NCI-H1105 treated with DMSO at 0.1 percent for 48 hours (cell line): Measurements from ENCODE around the gene ERVW-1.
A peak's percentile ranks its signal among the peaks of the same experiment; 100 is the strongest.
"Not testable (repeated sequence)": the region's sequence is repeated elsewhere in the genome, so short reads cannot be mapped to it uniquely, and the experiment has no call there.

Source experiments
- DNase-seq: peaks from one replicate; lab custom pipeline; 2025; lab: John Stamatoyannopoulos, UW

ERVW-1 gene

GRCh38 chr7:92473989-92474388 is 3.8 kb downstream of the ERVW-1 start:
- not testable (repeated sequence) for DNase-seq

DNA sequence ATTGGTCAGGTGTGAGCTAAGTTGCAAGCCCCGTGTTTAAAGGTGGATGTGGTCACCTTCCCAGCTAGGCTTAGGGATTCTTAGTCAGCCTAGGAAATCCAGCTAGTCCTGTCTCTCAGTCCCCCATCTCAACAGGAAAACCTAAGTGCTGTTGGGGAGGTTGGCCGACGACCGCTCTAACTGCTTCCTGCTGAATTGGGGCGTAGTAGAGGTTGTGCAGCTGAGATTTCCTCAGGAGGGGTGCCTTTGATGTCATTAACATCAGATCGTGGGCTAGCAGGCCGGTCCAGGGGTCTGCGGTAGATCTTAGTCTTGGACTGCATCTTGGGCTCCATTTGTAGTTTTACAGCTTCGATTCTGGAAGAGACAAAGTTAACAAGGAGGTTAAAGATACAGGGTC is 9.2 kb downstream of the ERVW-1 start:
- DNase-seq = not testable (repeated sequence)

DNA sequence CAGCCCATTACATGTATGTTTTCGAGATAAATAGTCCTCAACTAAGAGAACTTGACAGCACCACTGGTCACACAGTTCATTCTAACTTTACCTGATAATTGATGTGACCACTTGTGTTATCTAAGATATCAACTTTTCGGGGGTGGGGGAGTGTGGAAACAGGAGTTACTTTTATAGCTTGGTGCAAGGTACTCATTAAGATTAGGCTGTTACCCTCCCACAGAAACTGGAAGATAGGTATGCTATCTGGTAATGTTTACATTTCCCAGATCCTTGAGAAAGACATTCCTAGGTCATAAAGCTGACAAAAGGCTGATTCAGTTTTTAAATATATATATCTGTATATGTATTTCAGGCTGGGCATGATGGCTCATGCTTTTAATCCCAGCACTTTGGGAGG is 11.1 kb downstream of the ERVW-1 start:
- no peak for DNase-seq

DNA sequence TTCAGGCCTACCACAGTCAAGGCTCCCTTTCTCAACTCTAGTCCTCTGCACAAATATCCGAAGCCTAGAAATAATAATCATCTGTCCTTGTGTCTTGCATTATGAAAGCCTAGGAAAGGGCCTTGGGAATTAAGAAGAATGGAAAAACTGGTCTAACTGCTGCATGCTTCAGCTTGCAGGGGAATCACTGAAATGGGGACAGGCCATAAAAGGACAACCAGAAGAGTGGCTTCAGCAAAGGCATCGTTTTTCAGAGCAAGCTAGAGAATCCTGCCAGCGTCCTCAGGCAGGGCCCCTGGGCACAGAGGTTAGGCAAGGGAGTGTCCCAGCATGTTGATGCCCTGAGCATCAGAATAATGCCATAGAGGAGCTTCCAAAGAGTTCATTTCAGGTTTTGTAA is 13.2 kb downstream of the ERVW-1 start:
- no peak for DNase-seq

DNA sequence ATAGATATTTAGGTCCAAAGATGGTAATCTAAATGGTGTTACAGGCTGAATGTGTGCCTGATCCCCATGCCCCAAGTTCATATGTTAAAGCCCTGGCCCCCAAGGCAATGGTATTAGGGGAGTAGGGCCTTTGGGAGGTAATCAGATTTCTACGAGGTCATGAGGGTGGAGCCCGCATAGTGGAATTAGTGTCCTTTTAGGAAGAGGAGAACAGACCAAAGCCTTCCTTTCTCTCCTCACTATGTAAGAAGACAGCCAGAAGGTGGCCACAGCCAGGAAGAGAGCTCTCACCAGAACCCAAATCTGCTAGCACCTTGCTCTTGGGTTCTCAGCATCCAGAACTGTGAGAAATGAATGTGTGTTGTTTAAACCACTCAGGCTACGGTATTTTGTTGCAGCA is 15.2 kb downstream of the ERVW-1 start:
- no peak for DNase-seq

- peak; percentile 55 for DNase-seq
Observed at GRCh38 chr7:92461027-92462003, 16.4 kb downstream of the ERVW-1 start.

DNA sequence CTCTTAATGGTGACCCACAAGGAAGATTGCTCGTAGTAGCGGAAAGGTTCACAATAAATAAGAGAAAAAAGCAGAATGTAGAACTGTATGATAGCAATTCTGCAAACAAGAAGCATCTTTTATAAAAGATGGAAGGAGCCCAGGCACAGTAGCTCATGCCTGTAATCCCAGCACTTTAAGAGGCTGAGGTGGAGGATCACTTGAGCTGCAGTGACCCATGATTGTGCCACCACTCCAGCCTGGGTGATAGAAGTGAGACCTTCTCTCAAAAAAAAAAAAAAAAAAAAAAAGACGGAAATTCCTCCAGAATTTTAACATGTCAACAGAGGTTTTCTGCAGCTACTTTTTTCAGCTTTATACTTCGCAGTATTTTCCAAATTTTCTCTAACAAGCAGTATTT is 17.2 kb downstream of the ERVW-1 start:
- DNase-seq = no peak

DNA sequence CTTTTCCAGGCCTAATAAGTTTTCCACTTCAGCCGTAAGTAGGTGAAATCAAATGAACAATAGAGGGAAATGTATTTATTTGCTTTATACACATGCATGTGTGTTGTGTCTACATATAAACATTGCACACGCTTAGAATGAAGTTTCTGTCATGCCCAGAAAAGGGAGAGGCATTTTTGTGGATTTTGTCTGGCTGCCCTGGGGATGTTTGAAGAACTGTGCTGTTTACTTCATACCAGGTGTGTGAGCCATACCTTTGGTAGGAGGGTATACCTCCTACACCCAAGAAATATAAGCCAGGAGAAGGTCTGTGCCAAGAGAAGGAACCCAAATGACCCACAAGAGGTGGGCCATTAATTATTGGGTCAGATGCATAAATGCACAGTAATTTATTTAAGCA is 17.6 kb downstream of the ERVW-1 start:
- DNase-seq = no peak

DNA sequence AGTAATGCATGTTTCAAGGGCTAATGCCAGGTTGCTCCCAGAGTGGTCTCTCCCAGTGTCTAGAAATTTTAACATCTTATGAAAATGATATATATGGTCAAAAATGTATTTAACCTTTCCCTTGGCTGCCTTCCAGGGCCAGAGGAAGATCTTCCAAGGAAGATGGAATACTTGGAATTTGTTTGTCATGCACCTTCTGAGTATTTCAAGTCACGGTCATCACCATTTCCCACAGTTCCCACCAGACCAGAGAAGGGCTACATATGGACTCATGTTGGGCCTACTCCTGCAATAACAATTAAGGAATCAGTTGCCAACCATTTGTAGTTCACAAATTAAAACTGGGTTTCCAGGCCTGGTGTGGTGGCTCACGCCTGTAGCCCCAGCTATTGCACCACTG is 21.5 kb downstream of the ERVW-1 start:
- no peak for DNase-seq

DNA sequence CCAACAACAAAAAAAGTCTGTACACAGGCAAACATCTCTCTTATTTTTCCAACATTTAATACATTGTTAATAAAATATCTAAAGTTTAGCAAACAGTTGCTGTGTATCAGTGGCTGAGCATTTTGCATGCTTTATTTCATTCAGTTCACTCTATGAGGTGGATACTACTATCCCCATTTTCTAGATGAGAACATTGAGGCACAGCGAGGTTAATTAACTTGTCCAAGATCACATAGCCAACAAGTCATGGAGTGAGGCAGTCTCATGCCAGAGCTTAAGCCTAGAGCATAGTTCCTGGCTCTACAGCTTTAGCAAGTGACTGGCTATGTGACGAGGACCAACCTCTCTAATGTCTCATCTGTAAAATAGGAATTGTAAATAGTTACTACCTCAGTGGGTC is 26.1 kb downstream of the ERVW-1 start:
- DNase-seq = no peak

DNA sequence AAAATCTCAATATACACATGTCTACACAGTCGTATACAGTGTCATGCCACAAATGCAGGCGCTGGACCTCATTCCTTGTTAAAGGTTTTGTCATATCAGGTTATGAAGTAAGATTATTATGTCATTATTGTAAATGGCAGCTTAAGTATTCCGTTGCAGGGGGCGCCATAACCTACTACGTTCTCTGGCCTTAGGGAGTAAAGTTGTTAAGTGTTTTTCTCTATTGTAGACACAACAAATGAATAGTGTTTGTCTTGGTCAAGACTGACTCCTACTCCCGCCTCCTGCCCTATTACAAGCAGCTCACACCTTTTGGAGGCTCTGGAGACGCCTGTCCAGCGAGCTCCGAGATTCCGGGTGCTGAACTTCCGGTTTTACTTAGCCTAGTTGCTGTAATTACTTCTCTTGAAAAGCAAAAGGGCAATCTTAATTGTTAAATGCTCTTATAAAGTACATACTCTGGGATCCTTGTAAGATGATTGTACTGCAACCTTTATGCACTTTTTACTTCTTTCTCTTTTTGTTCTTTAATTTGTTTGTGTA is 29.5 kb downstream of the ERVW-1 start:
- DNase-seq = peak; percentile 69

DNA sequence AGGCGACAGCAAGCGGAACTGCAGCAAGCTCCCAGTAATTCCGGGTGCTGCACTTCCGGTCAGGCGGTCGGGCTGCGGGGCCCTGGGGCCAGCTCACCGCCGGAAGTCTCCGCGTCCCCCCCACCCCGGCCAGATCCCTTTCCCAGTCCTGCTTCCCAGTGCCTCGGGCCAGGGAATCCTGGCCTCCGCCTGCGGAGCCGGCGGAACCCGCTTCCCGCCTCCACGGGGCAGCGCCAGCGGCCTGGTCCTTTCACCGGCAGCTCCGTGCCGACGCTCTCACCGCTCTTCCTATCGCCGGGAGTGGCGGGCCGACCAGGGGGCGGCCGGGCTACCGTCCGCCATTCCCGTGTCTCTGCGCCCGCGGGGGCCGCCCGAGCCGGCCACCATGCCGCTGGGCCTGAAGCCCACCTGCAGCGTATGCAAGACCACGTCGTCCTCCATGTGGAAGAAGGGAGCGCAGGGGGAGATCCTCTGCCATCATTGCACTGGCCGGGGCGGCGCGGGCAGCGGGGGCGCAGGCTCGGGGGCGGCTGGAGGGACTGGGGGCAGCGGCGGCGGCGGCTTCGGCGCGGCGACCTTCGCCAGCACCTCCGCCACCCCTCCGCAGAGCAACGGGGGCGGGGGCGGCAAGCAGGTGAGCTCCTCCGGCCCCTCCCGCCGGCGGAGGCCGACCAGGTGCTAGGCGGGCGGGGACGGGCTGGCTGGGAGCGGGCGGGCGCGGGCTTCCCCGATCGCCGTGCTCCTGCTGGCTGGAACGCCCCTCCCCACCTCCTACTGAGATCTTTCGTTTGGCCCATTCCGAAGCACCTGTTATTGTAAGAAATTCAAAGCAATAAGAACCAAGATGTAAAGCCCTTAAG is 30.2 kb downstream of the ERVW-1 start, which contains the start of gene GATAD1:
TSS of gene GATAD1 (plus strand) at position 138 of the 860 bp plus-strand sequence. CDS start at position 386, 248 bp downstream.
- DNase-seq = peak; percentile 92

DNA sequence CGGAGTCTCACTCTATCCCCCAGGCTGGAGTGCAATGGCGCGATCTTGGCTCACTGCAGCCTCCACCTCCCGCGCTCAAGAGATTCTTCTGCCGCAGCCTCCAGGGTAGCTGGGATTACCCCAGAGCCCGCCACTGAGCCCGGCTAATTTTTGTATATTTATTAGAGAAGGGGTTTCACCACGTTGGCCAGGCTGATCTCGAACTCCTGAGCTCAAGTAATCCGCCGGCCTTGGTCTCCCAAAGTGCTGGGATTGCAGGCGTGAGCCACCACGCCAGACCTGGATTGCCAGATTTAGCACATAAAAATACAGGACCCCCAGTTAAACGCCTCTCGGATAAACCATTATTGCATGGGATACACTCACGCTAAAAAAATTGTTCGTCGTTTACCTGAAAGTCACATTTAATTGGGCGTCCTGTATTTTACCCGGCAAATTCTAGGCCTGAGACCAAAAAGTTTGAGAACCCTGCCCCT is 30.8 kb downstream of the ERVW-1 start:
- no peak for DNase-seq

DNA sequence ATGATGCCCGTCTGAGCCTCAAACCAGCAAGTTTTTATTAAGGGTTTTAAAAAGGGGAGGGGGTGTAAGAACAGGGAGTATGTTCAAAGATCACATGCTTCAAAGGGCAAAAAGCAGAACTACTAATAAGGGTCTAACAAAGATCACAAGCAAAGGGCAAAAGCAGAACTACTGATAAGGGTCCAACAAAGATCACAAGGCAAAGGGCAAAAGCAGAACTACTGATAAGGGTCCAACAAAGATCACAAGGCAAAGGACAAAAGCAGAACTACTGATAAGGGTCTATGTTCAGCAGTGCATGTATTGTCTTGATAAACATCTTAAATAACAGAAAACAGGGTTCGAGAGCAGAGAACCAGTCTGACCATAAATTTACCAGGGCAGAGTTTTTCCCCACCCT is 35.0 kb downstream of the ERVW-1 start:
- not testable (repeated sequence) for DNase-seq

- no peak for DNase-seq
Observed at GRCh38 chr7:92437956-92438491, 39.7 kb downstream of the ERVW-1 start.

DNA sequence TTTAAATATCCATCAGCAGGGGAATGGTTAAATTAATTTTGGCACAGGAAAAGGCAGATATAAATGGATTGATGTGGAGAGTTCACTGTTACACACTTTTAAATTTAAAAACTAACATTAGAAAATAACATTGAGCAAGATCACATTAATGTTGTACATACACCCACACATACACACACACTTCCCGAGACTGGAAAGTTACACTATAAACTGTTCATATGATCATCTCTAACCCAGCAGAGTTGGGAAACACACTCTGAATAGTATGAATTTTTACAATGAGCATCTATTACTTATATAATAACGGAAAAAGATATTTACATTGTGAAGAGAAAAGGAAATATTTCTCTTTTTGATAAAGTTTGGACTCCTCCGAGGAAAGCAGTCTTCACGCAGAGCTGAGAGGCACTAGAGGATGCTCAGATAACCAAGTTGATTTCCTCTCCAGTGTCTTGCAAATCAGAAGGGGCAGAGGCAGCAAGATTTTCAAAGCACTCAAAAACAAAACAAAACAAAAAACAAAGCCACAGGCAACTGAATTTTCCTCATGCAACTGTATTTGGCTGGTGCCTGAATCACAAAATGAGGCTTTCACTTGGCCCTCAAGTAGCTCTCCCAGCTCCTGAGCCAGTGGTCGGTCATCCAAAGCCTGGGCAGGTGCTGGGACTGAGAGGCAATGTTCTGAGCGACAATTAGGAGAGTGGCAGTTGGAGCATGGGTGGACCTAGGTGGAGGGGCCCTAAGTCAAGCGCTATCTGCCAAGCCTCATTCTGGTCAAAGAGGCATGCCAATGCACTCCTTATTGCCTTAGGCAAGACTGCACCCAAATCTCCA is 40.9 kb downstream of the ERVW-1 start:
- DNase-seq = no peak

GRCh38 chr7:92435542-92435941 is 42.2 kb downstream of the ERVW-1 start:
- DNase-seq = no peak

- no peak for DNase-seq
Observed at GRCh38 chr7:92433019-92433418, 44.7 kb downstream of the ERVW-1 start.

DNA sequence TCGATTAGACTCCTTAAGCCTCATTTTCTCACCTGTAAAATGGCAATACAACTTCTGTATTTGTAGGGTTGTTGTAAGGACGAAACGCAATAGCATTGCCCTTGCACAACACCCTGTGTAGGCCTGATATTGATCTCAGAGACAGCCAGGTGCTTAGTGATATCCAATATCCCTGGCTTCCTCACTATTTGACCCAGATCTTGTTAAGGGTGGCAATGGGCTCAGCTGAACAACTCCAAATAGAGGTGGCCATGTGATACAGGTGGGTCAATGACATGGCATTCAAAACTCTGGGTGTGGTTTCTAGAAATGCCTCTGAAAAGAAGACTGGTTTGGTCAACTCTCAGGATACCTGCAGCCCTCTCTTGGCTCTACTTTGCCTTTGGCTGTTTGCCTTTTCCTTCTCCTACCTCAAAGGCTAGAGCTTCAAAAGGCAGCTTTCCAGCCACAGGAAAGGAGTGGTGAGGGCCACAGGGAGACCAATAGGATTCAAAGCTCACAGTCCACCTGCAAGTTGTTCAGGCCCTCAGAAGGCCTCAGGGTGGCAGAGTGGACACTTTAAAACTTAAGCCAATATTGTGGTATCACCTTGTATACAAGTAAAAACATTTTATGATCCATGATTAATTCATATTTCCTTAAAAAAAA is 45.3 kb downstream of the ERVW-1 start:
- DNase-seq = no peak

DNA sequence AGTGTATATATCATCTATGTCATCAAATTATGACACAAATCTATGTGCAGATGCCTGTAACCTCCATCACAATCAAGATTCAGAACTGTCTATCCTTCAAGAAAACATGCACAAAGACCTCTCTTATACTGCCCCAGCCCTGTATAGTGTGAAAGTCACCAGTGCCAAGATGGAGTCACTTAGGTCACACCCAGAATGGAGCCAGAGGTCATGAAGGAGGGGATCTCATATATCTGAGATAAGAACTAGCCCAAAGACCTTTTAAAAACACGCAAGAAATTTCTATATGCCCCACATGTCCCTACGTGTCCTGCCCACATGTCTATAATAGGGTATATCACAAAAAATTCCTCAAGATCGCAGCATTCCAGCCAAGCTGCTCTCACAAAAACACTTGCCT is 50.6 kb downstream of the ERVW-1 start:
- no peak for DNase-seq
